Measurements from ENCODE around the gene LBH. TPM values are rescaled to one million over a fixed set of nuclear protein-coding genes. Genes with fewer than 3 reads are reported as not detected.

Gene LBH
- polyA plus RNA-seq, 1 of the 3 experiments (the other 2 are of a cell fraction) = 22.8 TPM

GRCh38 chr2:30282721-30283120 lies 51.4 kb downstream of the LBH start (continued):
- TF ChIP-seq FOSL2 (IDR thresholded peaks at IDR 0.05; ENCODE audit: borderline replicate concordance, low read depth) = no peak
- no peak for TF ChIP-seq TEAD4 (IDR thresholded peaks at IDR 0.05; ENCODE audit: borderline replicate concordance, insufficient read depth)
- no peak for TF ChIP-seq SMC3 (IDR thresholded peaks at IDR 0.05; ENCODE audit: low read depth, low read length)
- no peak for TF ChIP-seq NRF1 (IDR thresholded peaks at IDR 0.05; ENCODE audit: low read depth, low read length)
- TF ChIP-seq RFX5 (IDR thresholded peaks at IDR 0.05; ENCODE audit: low read length) = no peak
- no peak for TF ChIP-seq TAF1 (IDR thresholded peaks at IDR 0.05; ENCODE audit: borderline replicate concordance, low read depth, low read length)
- TF ChIP-seq RXRA (IDR thresholded peaks at IDR 0.05; ENCODE audit: borderline replicate concordance, low read depth) = no peak
- no peak for TF ChIP-seq USF2 (IDR thresholded peaks at IDR 0.05; ENCODE audit: borderline replicate concordance, low read depth, low read length)

GRCh38 chr2:30283931-30284565 lies 52.7 kb downstream of the LBH start:
- Histone ChIP-seq H3K9me3 (no peaks in the 10 kb centered on the region), H3K36me3 (replicated peaks in 1 of 2; ENCODE audit: control insufficient read depth in 1 of 2, insufficient read depth in 2 of 2, low read length in 1 of 2) (no peaks in the 10 kb centered on the region), H2AFZ (ENCODE audit: low read depth) (no peak overlapping the region), H4K20me1 (ENCODE audit: insufficient read depth) (no peaks in the 10 kb centered on the region), H3K79me2 (ENCODE audit: insufficient read depth) (no peaks in the 10 kb centered on the region), H3K4me3 (ENCODE audit: low read depth in 2 of 2, low read length in 1 of 2) (no peak overlapping the region), H3K4me2 (no peak overlapping the region), H3K9ac (no peak overlapping the region), H3K4me1 (ENCODE audit: control insufficient read depth in 1 of 2, insufficient read depth in 2 of 2, low read depth in 1 of 2, low read length in 1 of 2) (peaks cover 0 to 10% of the 10 kb centered on the region in 2 experiments; a peak in 2 of 4 replicates), H3K27ac (ENCODE audit: low read depth in 2 of 2, low read length in 1 of 2) (no peak overlapping the region), H3F3A (replicated peaks; ENCODE audit: insufficient read depth) (no peaks in the 10 kb centered on the region), H3K9me2 (no peaks in the 10 kb centered on the region), H3K27me3 (ENCODE audit: insufficient read depth) (no peaks in the 10 kb centered on the region)
- POLR2A ChIA-PET = no interaction called here
- DNase-seq = no peak
- TF ChIP-seq RAD21 (IDR thresholded peaks at IDR 0.05; ENCODE audit: low read length) = no peak
- TF ChIP-seq GATA2 (CRISPR knock-in tag; IDR thresholded peaks at IDR 0.05) = no peak
- TF ChIP-seq FOSL2 (IDR thresholded peaks at IDR 0.05; ENCODE audit: borderline replicate concordance, low read depth) = no peak
- no peak for TF ChIP-seq YY1 (IDR thresholded peaks at IDR 0.05; ENCODE audit: low read depth)
- TF ChIP-seq, protein P1, sequence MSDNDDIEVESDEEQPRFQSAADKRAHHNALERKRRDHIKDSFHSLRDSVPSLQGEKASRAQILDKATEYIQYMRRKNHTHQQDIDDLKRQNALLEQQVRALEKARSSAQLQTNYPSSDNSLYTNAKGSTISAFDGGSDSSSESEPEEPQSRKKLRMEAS (IDR thresholded peaks at IDR 0.05; ENCODE audit: low read depth) = no peak
- TF ChIP-seq SIN3A (IDR thresholded peaks at IDR 0.05; ENCODE audit: borderline replicate concordance, low read depth, low read length) = no peak
- TF ChIP-seq, protein P2, sequence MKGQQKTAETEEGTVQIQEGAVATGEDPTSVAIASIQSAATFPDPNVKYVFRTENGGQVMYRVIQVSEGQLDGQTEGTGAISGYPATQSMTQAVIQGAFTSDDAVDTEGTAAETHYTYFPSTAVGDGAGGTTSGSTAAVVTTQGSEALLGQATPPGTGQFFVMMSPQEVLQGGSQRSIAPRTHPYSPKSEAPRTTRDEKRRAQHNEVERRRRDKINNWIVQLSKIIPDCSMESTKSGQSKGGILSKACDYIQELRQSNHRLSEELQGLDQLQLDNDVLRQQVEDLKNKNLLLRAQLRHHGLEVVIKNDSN (IDR thresholded peaks at IDR 0.05; ENCODE audit: borderline replicate concordance, low read depth) = no peak
- TF ChIP-seq USF2 (IDR thresholded peaks at IDR 0.05; ENCODE audit: borderline replicate concordance, low read depth, low read length) = no peak
- no peak for TF ChIP-seq MXI1 (IDR thresholded peaks at IDR 0.05; ENCODE audit: low read depth, low read length)
- TF ChIP-seq TEAD4 (IDR thresholded peaks at IDR 0.05; ENCODE audit: borderline replicate concordance, insufficient read depth) = no peak
- WGBS (ENCODE audit: low lambda C conversion rate) = 78% methylated on average over 14 of the region's 14 CpGs
- CTCF ChIA-PET = interaction anchor here (1.1 to 1.4 kb wide), 2 partner anchors 49 to 427 kb away, joined by 3 read pairs; no protein-coding TSS in a partner anchor

Data from SK-N-SH (cell line).